Mesenchymal stem cell (in vitro differentiated cells and primary cell): ENCODE measurements around the gene EPHA10. TPM values are rescaled to one million over a fixed set of nuclear protein-coding genes. Genes with fewer than 3 reads are reported as not detected.
A peak's percentile ranks its signal among the peaks of the same experiment; 100 is the strongest.

Experiments
- DNase-seq: peaks from one replicate; pipeline ENCODE4 v3.0.0-alpha.2; 2013
- H2AFZ ChIP-seq: one replicate; pipeline ENCODE4 v1.6.1; 2013; ENCODE audit warnings: low read depth, mild to moderate bottlenecking, control low read depth, inconsistent platforms, low read length, moderate library complexity
- H2AK5ac ChIP-seq: 2 replicates; pipeline ENCODE4 v1.6.1; 2013; ENCODE audit warnings: low read length, moderate library complexity, mild to moderate bottlenecking, inconsistent platforms; ENCODE audit not compliant: severe bottlenecking
- H2BK120ac ChIP-seq: one replicate; pipeline ENCODE4 v1.6.1; 2013; ENCODE audit warnings: low read depth, mild to moderate bottlenecking, inconsistent platforms, low read length, moderate library complexity
- H2BK12ac ChIP-seq, 2 experiments: one replicate each; pipeline ENCODE4 v1.6.1; 2013; ENCODE audit warnings: inconsistent platforms in 2 of 2, low read length in 2 of 2, mild to moderate bottlenecking in 2 of 2, moderate library complexity in 2 of 2, control low read depth in 1 of 2
- H2BK15ac ChIP-seq: one replicate; pipeline ENCODE4 v1.6.1; 2013; ENCODE audit warnings: mild to moderate bottlenecking, low read depth, inconsistent platforms; ENCODE audit not compliant: poor library complexity, severe bottlenecking
- H2BK5ac ChIP-seq: 2 replicates; pipeline ENCODE4 v1.6.1; 2013; ENCODE audit warnings: low read depth, mild to moderate bottlenecking, low read length, control low read depth, inconsistent platforms; ENCODE audit not compliant: poor library complexity, severe bottlenecking
- H3K14ac ChIP-seq, 2 experiments: one replicate each; pipeline ENCODE4 v1.6.1; 2013; ENCODE audit warnings: inconsistent platforms in 2 of 2, low read length in 2 of 2, control low read depth in 1 of 2, mild to moderate bottlenecking in 1 of 2, moderate library complexity in 1 of 2
- H3K18ac ChIP-seq, 2 experiments: one replicate each; pipeline ENCODE4 v1.6.1; 2013; ENCODE audit warnings: inconsistent platforms in 2 of 2, low read length in 2 of 2, control low read depth in 1 of 2, low read depth in 1 of 2, mild to moderate bottlenecking in 1 of 2
- H3K23ac ChIP-seq, 2 experiments: one replicate each; pipeline ENCODE4 v1.6.1; 2013; ENCODE audit warnings: inconsistent platforms in 2 of 2, low read length in 2 of 2, mild to moderate bottlenecking in 2 of 2, moderate library complexity in 2 of 2, control low read depth in 1 of 2
- H3K27ac ChIP-seq: 2 replicates; pipeline ENCODE4 v1.5.1; 2013; ENCODE audit warnings: mild to moderate bottlenecking, moderate library complexity, low read length, control low read depth, inconsistent platforms; ENCODE audit not compliant: poor library complexity, severe bottlenecking
- H3K27me3 ChIP-seq, 2 experiments: 2 replicates each; pipeline versions ENCODE4 v1.6.1 to v1.7.0; 2013; ENCODE audit warnings: low read length in 2 of 2, mild to moderate bottlenecking in 2 of 2, moderate library complexity in 2 of 2, control low read depth in 1 of 2, inconsistent platforms in 1 of 2; ENCODE audit not compliant: control insufficient read depth in 1 of 2, insufficient read depth in 1 of 2
- H3K36me3 ChIP-seq, 2 experiments: 2 replicates each; pipeline versions ENCODE4 v1.6.1 to v1.7.0; 2013; ENCODE audit warnings: low read length in 2 of 2, control low read depth in 1 of 2, inconsistent platforms in 1 of 2, low read depth in 1 of 2, mild to moderate bottlenecking in 1 of 2; ENCODE audit not compliant: insufficient read depth in 2 of 2, control insufficient read depth in 1 of 2
- H3K4ac ChIP-seq, 2 experiments: one replicate each; pipeline ENCODE4 v1.6.1; 2013; ENCODE audit warnings: inconsistent platforms in 2 of 2, low read length in 2 of 2, mild to moderate bottlenecking in 2 of 2, moderate library complexity in 2 of 2, control low read depth in 1 of 2, low read depth in 1 of 2
- H3K4me1 ChIP-seq: 2 replicates; pipeline ENCODE4 v1.6.1; 2013; ENCODE audit warnings: low read depth, low read length, control low read depth; ENCODE audit not compliant: control insufficient read depth, insufficient read depth
- H3K4me2 ChIP-seq: 2 replicates; pipeline ENCODE4 v1.6.1; 2013; ENCODE audit warnings: low read length, mild to moderate bottlenecking, inconsistent platforms; ENCODE audit not compliant: poor library complexity, severe bottlenecking
- H3K4me3 ChIP-seq, 2 experiments: 2 replicates each; pipeline versions ENCODE4 v1.5.1 to v1.7.0; 2013; ENCODE audit warnings: low read length in 2 of 2, mild to moderate bottlenecking in 2 of 2, control low read depth in 1 of 2, low read depth in 1 of 2; ENCODE audit not compliant: insufficient read depth in 1 of 2
- H3K79me1 ChIP-seq: replicated peaks from 2 replicates; pipeline ENCODE4 v1.6.1; 2013; ENCODE audit warnings: mild to moderate bottlenecking, control low read depth, low read length, inconsistent platforms; ENCODE audit not compliant: poor library complexity, severe bottlenecking
- H3K9ac ChIP-seq: 2 replicates; pipeline ENCODE4 v1.7.0; 2013; ENCODE audit warnings: mild to moderate bottlenecking, low read length, moderate library complexity
- H3K9me3 ChIP-seq: 2 replicates; pipeline ENCODE4 v1.7.0; 2013; ENCODE audit warnings: mild to moderate bottlenecking, low read length; ENCODE audit not compliant: control insufficient read depth
- H4K8ac ChIP-seq: one replicate; pipeline ENCODE4 v1.6.1; 2013; ENCODE audit warnings: inconsistent platforms, mild to moderate bottlenecking, low read length, moderate library complexity
- H4K91ac ChIP-seq: one replicate; pipeline ENCODE4 v1.6.1; 2013; ENCODE audit warnings: mild to moderate bottlenecking, low read length, inconsistent platforms
- WGBS: methylation state at CpG from one replicate; pipeline ENCODE4 v1.1.7; 2013; ENCODE audit warnings: mixed read lengths; 5-methylcytosine and 5-hydroxymethylcytosine counted together
- small RNA-seq: library from polyadenylated mRNA; stranded (forward); fragments of <200 nt; extraction: miRNeasy Mini kit (QIAGEN cat#:217004); gene quantifications from one replicate; pipeline ENCODE3, GENCODE V24; 2013; ENCODE audit warnings: low read depth

EPHA10 gene

GRCh38 chr1:37666241-37666867 lies 98.6 kb downstream of the EPHA10 start:
- H4K91ac ChIP-seq, result no peak overlapping the region
- no peak for DNase-seq
- no peak overlapping the region for H2BK12ac ChIP-seq
- no peak overlapping the region for H3K9ac ChIP-seq
- no peak overlapping the region for H2AK5ac ChIP-seq
- H3K14ac ChIP-seq, result peak overlapping the region in 1 of 2 experiments; percentile 38
- no peak overlapping the region for H3K4me3 ChIP-seq
- H3K18ac ChIP-seq, result no peak overlapping the region
- no peak overlapping the region for H2BK15ac ChIP-seq
- H3K27me3 ChIP-seq, result peaks cover 42 to 52% of the 10 kb centered on the region in 2 experiments
- no peaks in the 10 kb centered on the region for H3K9me3 ChIP-seq
- H3K36me3 ChIP-seq, result no peaks in the 10 kb centered on the region
- no peak overlapping the region for H2BK120ac ChIP-seq
- H3K79me1 ChIP-seq, result no peaks in the 10 kb centered on the region
- H3K27ac ChIP-seq, result no peak overlapping the region
- H3K4me2 ChIP-seq, result no peak overlapping the region
- H3K4me1 ChIP-seq, result peaks cover 4% of the 10 kb centered on the region
- H2BK5ac ChIP-seq, result no peak overlapping the region
- H3K4ac ChIP-seq, result no peak overlapping the region
- no peak overlapping the region for H2AFZ ChIP-seq
- no peak overlapping the region for H4K8ac ChIP-seq
- no peak overlapping the region for H3K23ac ChIP-seq
- 83% methylated on average over 11 of the region's 11 CpGs for WGBS

Small RNA genes lying within 50 kb of the gene (small RNA-seq; reads per million reads assigned to genes)
- not detected for gene RF00019
